Mesenchymal stem cell (in vitro differentiated cells and primary cell): ENCODE data around the gene PAEP.

ENCODE experiments used
- DNase-seq: peaks from one replicate; pipeline ENCODE4 v3.0.0-alpha.2; 2013
- H2AFZ ChIP-seq: one replicate; pipeline ENCODE4 v1.6.1; 2013; ENCODE audit warnings: low read depth, mild to moderate bottlenecking, control low read depth, inconsistent platforms, low read length, moderate library complexity
- H2AK5ac ChIP-seq: 2 replicates; pipeline ENCODE4 v1.6.1; 2013; ENCODE audit warnings: low read length, moderate library complexity, mild to moderate bottlenecking, inconsistent platforms; ENCODE audit not compliant: severe bottlenecking
- H2BK120ac ChIP-seq: one replicate; pipeline ENCODE4 v1.6.1; 2013; ENCODE audit warnings: low read depth, mild to moderate bottlenecking, inconsistent platforms, low read length, moderate library complexity
- H2BK12ac ChIP-seq, 2 experiments: one replicate each; pipeline ENCODE4 v1.6.1; 2013; ENCODE audit warnings: inconsistent platforms in 2 of 2, low read length in 2 of 2, mild to moderate bottlenecking in 2 of 2, moderate library complexity in 2 of 2, control low read depth in 1 of 2
- H2BK15ac ChIP-seq: one replicate; pipeline ENCODE4 v1.6.1; 2013; ENCODE audit warnings: mild to moderate bottlenecking, low read depth, inconsistent platforms; ENCODE audit not compliant: poor library complexity, severe bottlenecking
- H2BK5ac ChIP-seq: 2 replicates; pipeline ENCODE4 v1.6.1; 2013; ENCODE audit warnings: low read depth, mild to moderate bottlenecking, low read length, control low read depth, inconsistent platforms; ENCODE audit not compliant: poor library complexity, severe bottlenecking
- H3K14ac ChIP-seq, 2 experiments: one replicate each; pipeline ENCODE4 v1.6.1; 2013; ENCODE audit warnings: inconsistent platforms in 2 of 2, low read length in 2 of 2, control low read depth in 1 of 2, mild to moderate bottlenecking in 1 of 2, moderate library complexity in 1 of 2
- H3K18ac ChIP-seq, 2 experiments: one replicate each; pipeline ENCODE4 v1.6.1; 2013; ENCODE audit warnings: inconsistent platforms in 2 of 2, low read length in 2 of 2, control low read depth in 1 of 2, low read depth in 1 of 2, mild to moderate bottlenecking in 1 of 2
- H3K23ac ChIP-seq, 2 experiments: one replicate each; pipeline ENCODE4 v1.6.1; 2013; ENCODE audit warnings: inconsistent platforms in 2 of 2, low read length in 2 of 2, mild to moderate bottlenecking in 2 of 2, moderate library complexity in 2 of 2, control low read depth in 1 of 2
- H3K27ac ChIP-seq: 2 replicates; pipeline ENCODE4 v1.5.1; 2013; ENCODE audit warnings: mild to moderate bottlenecking, moderate library complexity, low read length, control low read depth, inconsistent platforms; ENCODE audit not compliant: poor library complexity, severe bottlenecking
- H3K27me3 ChIP-seq, 2 experiments: 2 replicates each; pipeline versions ENCODE4 v1.6.1 to v1.7.0; 2013; ENCODE audit warnings: low read length in 2 of 2, mild to moderate bottlenecking in 2 of 2, moderate library complexity in 2 of 2, control low read depth in 1 of 2, inconsistent platforms in 1 of 2; ENCODE audit not compliant: control insufficient read depth in 1 of 2, insufficient read depth in 1 of 2
- H3K36me3 ChIP-seq, 2 experiments: 2 replicates each; pipeline versions ENCODE4 v1.6.1 to v1.7.0; 2013; ENCODE audit warnings: low read length in 2 of 2, control low read depth in 1 of 2, inconsistent platforms in 1 of 2, low read depth in 1 of 2, mild to moderate bottlenecking in 1 of 2; ENCODE audit not compliant: insufficient read depth in 2 of 2, control insufficient read depth in 1 of 2
- H3K4ac ChIP-seq, 2 experiments: one replicate each; pipeline ENCODE4 v1.6.1; 2013; ENCODE audit warnings: inconsistent platforms in 2 of 2, low read length in 2 of 2, mild to moderate bottlenecking in 2 of 2, moderate library complexity in 2 of 2, control low read depth in 1 of 2, low read depth in 1 of 2
- H3K4me1 ChIP-seq: 2 replicates; pipeline ENCODE4 v1.6.1; 2013; ENCODE audit warnings: low read depth, low read length, control low read depth; ENCODE audit not compliant: control insufficient read depth, insufficient read depth
- H3K4me2 ChIP-seq: 2 replicates; pipeline ENCODE4 v1.6.1; 2013; ENCODE audit warnings: low read length, mild to moderate bottlenecking, inconsistent platforms; ENCODE audit not compliant: poor library complexity, severe bottlenecking
- H3K4me3 ChIP-seq, 2 experiments: 2 replicates each; pipeline versions ENCODE4 v1.5.1 to v1.7.0; 2013; ENCODE audit warnings: low read length in 2 of 2, mild to moderate bottlenecking in 2 of 2, control low read depth in 1 of 2, low read depth in 1 of 2; ENCODE audit not compliant: insufficient read depth in 1 of 2
- H3K79me1 ChIP-seq: replicated peaks from 2 replicates; pipeline ENCODE4 v1.6.1; 2013; ENCODE audit warnings: mild to moderate bottlenecking, control low read depth, low read length, inconsistent platforms; ENCODE audit not compliant: poor library complexity, severe bottlenecking
- H3K9ac ChIP-seq: 2 replicates; pipeline ENCODE4 v1.7.0; 2013; ENCODE audit warnings: mild to moderate bottlenecking, low read length, moderate library complexity
- H3K9me3 ChIP-seq: 2 replicates; pipeline ENCODE4 v1.7.0; 2013; ENCODE audit warnings: mild to moderate bottlenecking, low read length; ENCODE audit not compliant: control insufficient read depth
- H4K8ac ChIP-seq: one replicate; pipeline ENCODE4 v1.6.1; 2013; ENCODE audit warnings: inconsistent platforms, mild to moderate bottlenecking, low read length, moderate library complexity
- H4K91ac ChIP-seq: one replicate; pipeline ENCODE4 v1.6.1; 2013; ENCODE audit warnings: mild to moderate bottlenecking, low read length, inconsistent platforms
- WGBS: methylation state at CpG from one replicate; pipeline ENCODE4 v1.1.7; 2013; ENCODE audit warnings: mixed read lengths; 5-methylcytosine and 5-hydroxymethylcytosine counted together

PAEP gene

DNA sequence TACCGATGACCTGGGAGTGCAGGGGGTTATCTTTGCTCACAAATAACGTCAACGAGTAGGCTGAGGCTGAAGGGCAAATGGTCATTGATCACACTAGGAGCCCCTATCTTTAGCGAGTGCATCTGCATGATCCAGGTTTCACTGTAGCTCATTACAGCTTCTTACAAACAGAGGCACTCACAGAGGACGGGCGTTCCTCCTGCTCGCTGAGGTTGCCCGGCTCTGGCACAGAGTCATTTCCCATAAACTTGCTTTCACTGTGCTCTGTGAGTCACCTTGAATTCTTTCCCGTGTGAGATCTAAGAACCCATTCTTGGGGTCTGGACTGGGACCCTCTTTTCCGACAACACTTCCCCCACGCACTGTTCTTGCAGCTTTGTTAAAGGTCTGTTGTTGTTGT is 1.9 kb upstream of the PAEP start:
- Histone ChIP-seq H3K4me2 (no peak overlapping the region), H2BK12ac (no peak overlapping the region), H4K91ac (no peak overlapping the region), H3K23ac (no peak overlapping the region), H3K27ac (no peak overlapping the region), H3K79me1 (no peaks in the 10 kb centered on the region), H3K4me1 (no peaks in the 10 kb centered on the region), H2AK5ac (no peak overlapping the region), H3K14ac (no peak overlapping the region), H3K4me3 (no peak overlapping the region), H2AFZ (no peak overlapping the region), H3K9me3 (no peaks in the 10 kb centered on the region), H3K27me3 (peaks cover 0 to 3% of the 10 kb centered on the region in 2 experiments), H3K4ac (no peak overlapping the region), H2BK120ac (no peak overlapping the region), H2BK15ac (no peak overlapping the region), H2BK5ac (no peak overlapping the region), H4K8ac (no peak overlapping the region), H3K9ac (no peak overlapping the region), H3K18ac (no peak overlapping the region), H3K36me3 (no peaks in the 10 kb centered on the region)
- WGBS = 74% methylated on average over 10 of the region's 11 CpGs
- no peak for DNase-seq

DNA sequence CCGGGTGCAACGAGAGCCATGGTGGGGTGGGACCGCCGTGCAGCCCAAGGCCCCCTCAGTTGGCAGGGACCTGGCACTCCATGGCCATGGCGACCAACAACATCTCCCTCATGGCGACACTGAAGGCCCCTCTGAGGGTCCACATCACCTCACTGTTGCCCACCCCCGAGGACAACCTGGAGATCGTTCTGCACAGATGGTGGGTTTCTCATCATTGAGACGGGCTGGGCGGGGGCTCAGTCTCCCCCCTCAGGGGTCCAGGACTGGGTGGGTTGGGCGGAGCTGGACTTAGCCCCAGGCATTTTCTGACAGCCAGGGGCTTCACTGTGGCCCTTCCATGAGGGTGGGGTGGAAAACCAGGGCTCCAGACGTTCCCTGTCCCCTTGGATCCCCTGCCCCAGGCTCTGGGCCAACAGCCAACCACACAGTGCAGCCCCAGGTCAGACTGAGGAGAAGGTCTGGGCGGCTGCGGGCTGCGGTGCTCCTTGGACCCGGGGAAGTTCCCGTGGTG is 734 bp downstream of the PAEP start:
- no peak overlapping the region for H2AFZ ChIP-seq
- no peak overlapping the region for H3K23ac ChIP-seq
- no peak overlapping the region for H3K27ac ChIP-seq
- no peak overlapping the region for H3K4me3 ChIP-seq
- no peak overlapping the region for H3K4ac ChIP-seq
- H2BK120ac ChIP-seq = no peak overlapping the region
- H2BK12ac ChIP-seq = no peak overlapping the region
- no peak overlapping the region for H2AK5ac ChIP-seq
- H3K4me1 ChIP-seq = no peaks in the 10 kb centered on the region
- H3K14ac ChIP-seq = no peak overlapping the region
- DNase-seq = no peak
- no peak overlapping the region for H3K9ac ChIP-seq
- no peak overlapping the region for H2BK15ac ChIP-seq
- no peaks in the 10 kb centered on the region for H3K9me3 ChIP-seq
- H3K27me3 ChIP-seq = peaks cover 0 to 3% of the 10 kb centered on the region in 2 experiments
- no peak overlapping the region for H3K18ac ChIP-seq
- no peak overlapping the region for H3K4me2 ChIP-seq
- no peaks in the 10 kb centered on the region for H3K79me1 ChIP-seq
- H3K36me3 ChIP-seq = no peaks in the 10 kb centered on the region
- WGBS = 92% methylated on average over 16 of the region's 17 CpGs
- no peak overlapping the region for H4K8ac ChIP-seq
- no peak overlapping the region for H4K91ac ChIP-seq
- H2BK5ac ChIP-seq = no peak overlapping the region

DNA sequence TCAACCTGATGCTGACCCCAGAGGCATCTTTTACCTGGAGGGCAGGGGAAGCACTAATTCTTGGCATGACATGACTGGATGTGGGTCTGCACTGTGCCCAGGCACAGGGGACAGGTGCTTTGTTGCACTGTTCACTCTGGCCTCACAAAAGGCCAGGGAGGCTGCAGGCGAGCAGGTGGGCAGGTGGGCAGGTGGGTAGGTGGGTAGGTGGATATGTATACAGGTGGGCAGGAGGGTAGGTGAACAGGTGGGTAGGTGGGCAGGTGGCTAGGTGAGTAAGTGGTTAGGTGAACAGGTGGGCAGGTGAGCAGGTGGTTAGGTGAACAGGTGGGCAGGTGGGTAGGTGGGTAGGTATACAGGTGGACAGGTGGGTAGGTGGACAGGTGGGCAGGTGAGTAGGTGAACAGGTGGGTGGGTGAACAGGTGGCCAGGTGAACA is 1.5 kb downstream of the PAEP start:
- WGBS = 79% methylated on average over 1 of the region's 1 CpG
- Histone ChIP-seq H2BK120ac (no peak overlapping the region), H4K8ac (no peak overlapping the region)

DNA sequence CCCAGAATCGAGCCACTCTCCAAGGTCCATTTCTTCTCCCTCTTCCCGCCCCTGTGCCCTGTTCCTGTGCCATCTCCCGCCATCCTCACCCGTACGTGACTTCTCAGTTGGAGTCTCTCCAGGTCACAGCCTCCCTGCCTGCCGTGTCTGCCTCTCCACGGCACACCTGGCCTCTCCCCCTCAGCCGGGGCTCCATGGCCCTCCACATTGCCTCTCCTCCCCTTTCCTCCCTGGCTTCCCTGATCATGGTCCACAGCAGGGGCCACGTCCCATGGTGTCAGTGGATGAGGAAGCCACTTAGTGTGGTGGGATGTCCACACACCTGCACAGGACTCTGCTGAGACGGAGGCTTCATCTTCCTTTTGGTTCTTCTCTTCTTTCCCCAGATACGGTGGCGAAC is 2.3 kb downstream of the PAEP start:
- no peaks in the 10 kb centered on the region for H3K4me1 ChIP-seq
- no peaks in the 10 kb centered on the region for H3K79me1 ChIP-seq
- H2BK12ac ChIP-seq = no peak overlapping the region
- H4K8ac ChIP-seq = no peak overlapping the region
- H3K23ac ChIP-seq = no peak overlapping the region
- H2AK5ac ChIP-seq = no peak overlapping the region
- no peak overlapping the region for H3K27ac ChIP-seq
- H4K91ac ChIP-seq = no peak overlapping the region
- no peak overlapping the region for H3K14ac ChIP-seq
- H3K9ac ChIP-seq = no peak overlapping the region
- no peak overlapping the region for H3K4me2 ChIP-seq
- H2BK5ac ChIP-seq = no peak overlapping the region
- H3K18ac ChIP-seq = no peak overlapping the region
- no peaks in the 10 kb centered on the region for H3K36me3 ChIP-seq
- peaks cover 0 to 3% of the 10 kb centered on the region in 2 experiments for H3K27me3 ChIP-seq
- H2BK15ac ChIP-seq = no peak overlapping the region
- no peak overlapping the region for H2AFZ ChIP-seq
- no peak for DNase-seq
- no peak overlapping the region for H3K4ac ChIP-seq
- WGBS = 92% methylated on average over 12 of the region's 12 CpGs
- H2BK120ac ChIP-seq = no peak overlapping the region
- H3K9me3 ChIP-seq = peaks cover 1% of the 10 kb centered on the region
- H3K4me3 ChIP-seq = no peak overlapping the region

More for the DNA sequence above, 1.5 kb downstream of the PAEP start:
- H3K27ac ChIP-seq = no peak overlapping the region
- no peaks in the 10 kb centered on the region for H3K36me3 ChIP-seq
- no peak for DNase-seq
- no peak overlapping the region for H2AFZ ChIP-seq
- H2BK15ac ChIP-seq = no peak overlapping the region
- H2BK5ac ChIP-seq = no peak overlapping the region
- H2AK5ac ChIP-seq = no peak overlapping the region
- H3K4ac ChIP-seq = no peak overlapping the region
- H3K9ac ChIP-seq = no peak overlapping the region
- no peak overlapping the region for H3K18ac ChIP-seq
- no peak overlapping the region for H3K14ac ChIP-seq
- H3K79me1 ChIP-seq = no peaks in the 10 kb centered on the region
- no peak overlapping the region for H3K4me3 ChIP-seq
- H3K23ac ChIP-seq = no peak overlapping the region
- peak overlapping the region; percentile 47 for H4K91ac ChIP-seq
- H3K4me1 ChIP-seq = no peaks in the 10 kb centered on the region
- no peak overlapping the region for H2BK12ac ChIP-seq
- H3K9me3 ChIP-seq = no peaks in the 10 kb centered on the region
- peaks cover 0 to 3% of the 10 kb centered on the region in 2 experiments for H3K27me3 ChIP-seq
- H3K4me2 ChIP-seq = no peak overlapping the region
